Epithelial cell of proximal tubule (primary cell): ENCODE measurements around the gene PCED1B. TPM values are rescaled to one million over a fixed set of nuclear protein-coding genes. Genes with fewer than 3 reads are reported as not detected.

Experiments
- DNase-seq: peaks from one replicate; pipeline ENCODE4 v3.0.0-alpha.2; 2011; ENCODE audit warnings: low read depth
- H3K4me3 ChIP-seq: 2 replicates; pipeline ENCODE4 v1.5.1; 2011; ENCODE audit warnings: low read depth, mild to moderate bottlenecking, low read length
- CTCF ChIP-seq: conservative IDR thresholded peaks from 2 replicates; pipeline ENCODE4 v1.5.1; 2012; ENCODE audit warnings: low read depth, mild to moderate bottlenecking, low read length
- total RNA-seq: library from RNA; depleted of rRNA; stranded (reverse); fragments of >200 nt; gene quantifications from 2 replicates; pipeline ENCODE4 v1.2.3, GENCODE V29; 2015

PCED1B gene
- total RNA-seq, 1 donor from 2014 or later = 9.0 TPM

DNA sequence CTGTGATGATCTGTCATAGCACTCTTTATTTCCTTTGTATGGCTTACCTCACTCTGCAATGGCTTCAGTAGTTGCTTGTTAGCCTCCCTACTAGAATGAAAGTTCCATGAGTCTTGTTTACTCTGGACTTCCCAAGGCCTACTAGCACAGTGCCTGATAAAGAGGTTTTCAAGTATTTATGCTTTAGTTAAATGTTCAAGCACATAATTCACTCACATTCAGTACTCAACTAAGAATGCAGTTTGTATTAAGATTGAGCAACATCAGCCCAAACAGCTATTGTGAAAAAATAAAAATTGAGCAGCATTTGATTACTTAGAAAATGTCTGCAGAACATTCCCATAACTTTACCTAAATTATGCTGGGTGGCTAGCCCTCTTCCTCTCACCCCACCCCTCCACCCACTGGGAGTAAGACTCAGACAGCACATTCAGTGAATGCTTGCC, 159.3 kb downstream of the PCED1B start:
- TF ChIP-seq CTCF = no peak
- DNase-seq = no peak
- H3K4me3 ChIP-seq = no peak overlapping the region

DNA sequence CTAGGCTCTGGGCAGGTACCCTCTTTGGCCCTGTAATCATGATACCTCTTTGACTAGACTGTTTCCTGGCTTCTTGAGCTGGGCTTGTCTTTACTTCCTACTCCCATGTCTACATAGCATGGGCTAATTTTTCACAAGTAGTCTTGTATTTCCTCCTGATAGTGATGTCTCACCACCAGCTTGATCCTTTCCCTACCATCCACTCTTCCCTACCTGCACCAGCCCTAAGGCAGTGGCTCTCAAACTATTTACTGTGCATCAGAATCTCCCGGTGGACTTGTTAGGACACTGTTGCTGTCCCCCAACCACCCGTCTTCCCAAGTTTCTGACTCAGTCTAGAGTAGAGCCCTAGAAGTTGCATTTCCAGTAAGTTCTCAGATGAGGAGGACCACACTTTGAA, 163.0 kb downstream of the PCED1B start:
- H3K4me3 ChIP-seq = no peak overlapping the region
- DNase-seq = no peak
- TF ChIP-seq CTCF = no peak

DNA sequence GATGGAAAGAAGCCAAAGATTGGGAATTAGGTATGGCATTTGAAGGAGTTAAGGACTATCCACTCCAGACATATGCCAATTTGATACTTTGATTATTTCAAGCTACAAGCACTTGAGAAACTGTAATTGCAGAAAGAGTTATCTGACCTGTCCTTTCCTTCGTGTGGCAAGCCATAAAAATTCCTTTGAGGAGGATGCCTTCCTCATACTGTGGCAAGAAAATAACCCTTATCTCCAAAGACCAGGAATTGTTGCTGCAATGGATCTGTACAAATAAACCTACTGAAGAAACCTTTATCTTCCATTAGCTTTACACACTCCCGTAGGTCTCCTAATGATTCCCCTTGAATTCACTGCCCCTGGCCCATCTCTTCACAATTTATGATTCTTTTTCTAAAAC, 165.4 kb downstream of the PCED1B start:
- DNase-seq = no peak

GRCh38 chr12:47245623-47246022, 166.2 kb downstream of the PCED1B start:
- TF ChIP-seq CTCF = no peak
- H3K4me3 ChIP-seq = no peak overlapping the region
- DNase-seq = no peak

More for the DNA sequence above, 165.4 kb downstream of the PCED1B start:
- no peak overlapping the region for H3K4me3 ChIP-seq
- TF ChIP-seq CTCF = no peak

- H3K4me3 ChIP-seq = no peak overlapping the region
- no peak for DNase-seq
- no peak for TF ChIP-seq CTCF
Measured at GRCh38 chr12:47247418-47247817, 168.0 kb downstream of the PCED1B start.

GRCh38 chr12:47249082-47249481, 169.7 kb downstream of the PCED1B start:
- TF ChIP-seq CTCF = no peak
- no peak overlapping the region for H3K4me3 ChIP-seq
- DNase-seq = no peak

- DNase-seq = no peak
- TF ChIP-seq CTCF = no peak
- no peak overlapping the region for H3K4me3 ChIP-seq
Measured at GRCh38 chr12:47249719-47250357, 170.4 kb downstream of the PCED1B start.
